ENCODE measurements around the gene GSDME.

Gene GSDME

GRCh38 chr7:24718977-24719491, 38.2 kb downstream of the GSDME start:
- DNase-seq, result peak; percentile 16

DNA sequence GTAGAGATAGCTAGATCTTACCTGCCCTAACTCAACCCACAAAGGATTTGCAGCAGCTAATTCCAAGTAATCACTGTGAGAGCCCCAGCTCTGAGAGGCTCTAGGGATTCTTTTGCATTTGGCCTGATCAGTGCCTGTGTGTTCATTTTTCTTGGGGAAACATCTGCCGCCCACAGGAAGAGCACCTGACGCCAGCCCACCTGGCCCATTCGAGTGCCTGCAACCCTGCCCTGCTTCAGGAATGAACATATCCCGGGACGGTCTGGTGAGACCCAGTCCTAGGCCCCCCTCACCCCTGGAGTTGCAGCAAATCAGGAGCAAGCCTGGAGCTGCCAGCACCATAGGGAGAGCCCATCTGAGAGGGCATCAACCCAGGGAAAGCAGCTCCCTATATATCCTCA, 38.8 kb downstream of the GSDME start:
- DNase-seq, result no peak

GRCh38 chr7:24717694-24718320, 39.5 kb downstream of the GSDME start:
- DNase-seq, result no peak

DNA sequence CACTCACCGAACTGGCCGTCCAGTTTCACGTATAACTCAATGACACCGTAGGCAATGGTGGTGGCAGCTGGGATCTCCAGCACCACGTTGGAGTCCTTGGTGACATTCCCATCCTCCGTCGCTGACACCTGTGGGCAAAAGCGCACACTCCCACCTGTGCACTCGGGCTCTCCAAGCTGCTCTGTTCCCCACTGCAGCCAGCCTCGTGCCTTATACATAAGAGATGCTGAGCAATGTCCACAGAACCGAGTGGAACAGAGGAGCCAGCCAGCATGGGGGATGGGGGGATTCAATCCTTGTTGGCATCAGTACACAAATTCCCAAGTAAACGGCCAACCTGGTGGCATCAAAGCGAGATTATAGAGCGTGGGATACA, 40.0 kb downstream of the GSDME start:
- no peak for DNase-seq

DNA sequence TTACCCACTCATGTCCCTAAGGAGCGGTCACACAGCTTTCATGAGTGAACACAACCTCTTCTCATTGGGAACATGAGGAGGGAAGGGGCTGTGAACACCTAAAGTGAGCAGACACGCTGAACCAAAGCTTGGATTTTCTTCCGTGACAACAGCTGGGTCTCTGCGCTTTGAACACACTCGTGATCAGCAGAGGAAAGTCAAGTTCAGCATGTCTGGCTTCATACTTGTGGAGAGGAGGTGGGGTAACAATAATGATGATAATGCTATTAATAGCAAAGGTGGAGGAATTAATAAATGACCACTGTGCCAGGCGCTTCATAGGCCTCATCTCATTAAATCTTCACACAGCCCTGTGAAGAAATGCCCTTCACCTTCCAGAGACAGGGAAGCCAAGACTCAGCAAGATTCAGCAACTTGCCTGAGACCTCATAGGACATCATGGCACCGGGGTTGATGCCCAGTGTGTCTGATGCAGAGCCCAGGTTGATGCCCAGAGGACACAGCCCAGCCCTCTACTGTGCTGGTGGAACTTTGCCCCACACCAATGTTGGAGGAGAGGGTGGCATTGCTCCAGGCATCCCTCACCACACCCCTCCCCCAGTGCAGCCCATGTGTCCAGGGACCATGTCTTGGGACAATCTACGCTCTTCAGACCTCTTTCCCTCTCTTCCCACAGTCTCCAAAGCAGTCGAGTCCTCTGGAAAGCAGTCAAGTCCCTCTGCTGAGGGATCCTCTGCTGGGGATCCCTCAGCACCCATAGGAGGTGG, 40.6 kb downstream of the GSDME start:
- no peak for DNase-seq

GRCh38 chr7:24715661-24716479, 41.4 kb downstream of the GSDME start:
- no peak for DNase-seq

GRCh38 chr7:24715171-24715570, 42.1 kb downstream of the GSDME start:
- DNase-seq, result no peak

GRCh38 chr7:24714676-24715010, 42.6 kb downstream of the GSDME start:
- no peak for DNase-seq

GRCh38 chr7:24713850-24714675, 43.2 kb downstream of the GSDME start:
- DNase-seq, result no peak

- no peak for DNase-seq
These were observed 44.0 kb downstream of the GSDME start for GRCh38 chr7:24713039-24713793.

DNA sequence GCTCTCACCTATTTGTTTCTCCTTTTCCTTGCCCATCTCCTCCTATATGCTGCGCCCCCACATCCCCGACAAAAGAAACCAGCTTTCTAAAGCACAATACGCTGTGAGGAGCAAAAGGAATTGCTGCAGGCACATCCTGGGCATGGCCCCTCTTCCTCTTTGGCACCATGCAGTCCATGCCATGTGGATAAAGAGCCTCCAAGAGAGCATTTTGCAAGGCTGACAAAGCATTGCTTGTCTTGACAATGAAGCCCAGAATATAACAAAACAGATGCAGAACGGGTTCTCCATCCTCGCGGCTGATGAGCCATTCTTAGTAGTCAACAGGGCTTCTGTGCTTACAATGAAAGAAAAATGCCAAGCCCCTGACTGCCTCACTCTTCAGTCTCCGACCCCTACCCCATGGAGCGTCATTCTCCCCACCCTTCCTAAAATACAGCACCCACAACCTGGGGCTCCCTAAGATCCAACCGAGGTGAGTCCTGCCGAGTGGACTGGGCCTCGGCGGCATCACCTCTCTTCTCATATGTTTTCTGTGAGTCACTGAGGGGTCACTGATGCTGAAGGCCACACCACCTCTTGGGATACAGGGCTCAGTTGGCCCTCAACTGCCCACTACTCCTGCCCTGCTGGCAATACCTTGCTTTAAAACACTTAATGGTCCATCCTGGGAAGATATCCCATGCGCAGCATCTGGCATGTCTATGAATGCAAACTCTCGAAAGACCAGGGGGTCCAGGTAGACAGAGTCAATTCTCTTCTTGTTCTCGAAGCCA, 47.5 kb downstream of the GSDME start:
- no peak for DNase-seq

- DNase-seq, result no peak
These were observed 48.2 kb downstream of the GSDME start for GRCh38 chr7:24709051-24709450.

GRCh38 chr7:24707988-24708615, 49.2 kb downstream of the GSDME start:
- DNase-seq, result no peak

DNA sequence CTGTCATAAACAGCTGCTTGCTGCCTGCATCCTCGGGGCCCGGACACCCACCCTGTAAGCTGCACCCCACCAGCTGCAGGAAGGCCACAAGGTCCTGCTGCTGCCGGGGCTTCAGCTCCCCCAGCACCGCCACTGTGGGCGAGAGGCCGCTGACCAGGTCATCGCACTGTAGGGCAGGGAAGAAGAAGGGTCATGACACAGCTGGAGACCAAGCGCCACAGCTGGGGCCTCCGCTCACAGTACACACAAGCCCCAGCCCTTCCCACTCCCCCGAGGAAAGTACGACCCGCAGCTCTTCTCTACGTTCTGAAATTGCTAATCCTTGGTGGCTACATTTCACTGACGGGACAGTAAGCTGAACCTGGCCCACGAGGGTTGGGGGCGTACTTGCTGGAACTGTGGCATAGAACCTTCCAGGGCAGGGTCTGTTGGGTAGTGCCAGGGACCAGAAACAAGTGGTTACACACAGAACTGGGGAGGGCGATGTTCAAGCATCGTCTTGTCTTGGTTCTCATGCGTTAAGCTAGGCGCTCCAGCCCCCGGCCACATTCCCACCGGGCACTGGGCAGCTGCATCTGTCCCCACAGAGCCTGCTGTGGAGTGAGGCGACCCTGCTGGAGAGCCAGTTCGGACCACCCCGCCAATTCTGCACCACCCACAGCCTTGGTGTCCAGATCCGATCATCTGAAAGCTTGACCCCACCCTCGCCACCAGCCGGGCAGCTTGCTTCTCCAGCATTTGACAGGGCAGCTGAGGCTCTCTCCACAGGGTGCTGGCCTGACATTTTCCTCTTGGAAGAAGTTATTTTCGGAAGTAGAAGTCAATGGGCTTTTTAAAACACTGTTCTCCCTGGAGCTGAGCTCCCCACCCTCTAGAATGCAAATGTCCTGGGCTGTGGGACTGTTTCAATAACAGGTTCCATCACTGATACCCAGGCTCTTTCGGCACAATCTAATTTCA, 50.8 kb downstream of the GSDME start:
- no peak for DNase-seq

- DNase-seq, result no peak
These were observed 51.8 kb downstream of the GSDME start for GRCh38 chr7:24705461-24705954.

GRCh38 chr7:24704311-24704710, 53.0 kb downstream of the GSDME start:
- no peak for DNase-seq

GRCh38 chr7:24703296-24703695, 54.0 kb downstream of the GSDME start:
- no peak for DNase-seq

- DNase-seq, result no peak
These were observed 54.5 kb downstream of the GSDME start for GRCh38 chr7:24702755-24703154.
